Lung (tissue), 13 donors: ENCODE results near the gene HTR2C. TPM values are rescaled to one million over a fixed set of nuclear protein-coding genes. Genes with fewer than 3 reads are reported as not detected.
A peak's percentile ranks its signal among the peaks of the same experiment; 100 is the strongest.
"Not testable (repeated sequence)": the region's sequence is repeated elsewhere in the genome, so short reads cannot be mapped to it uniquely, and the experiment has no call there.

Source experiments
- ATAC-seq: fragments of 200-7000 bp; cut with Tn5 transposase; one replicate; pipeline ENCODE4 v1.9.1; 2020; ENCODE audit warnings: moderate number of reproducible peaks; ENCODE audit not compliant: insufficient read depth, low FRiP score
- DNase-seq, 3 donors: peaks; one replicate each; pipeline ENCODE4 v3.0.0-alpha.2; 2013 to 2017
- H3K27ac ChIP-seq, 2 donors: one replicate each; pipeline ENCODE4 v1.5.1; 2013; ENCODE audit warnings: mild to moderate bottlenecking in 2 of 2, moderate library complexity in 2 of 2, control low read depth in 1 of 2, inconsistent platforms in 1 of 2, low read depth in 1 of 2, low read length in 1 of 2
- H3K27me3 ChIP-seq, 3 donors: one replicate each; pipeline ENCODE4 v1.5.1; 2013; ENCODE audit warnings: low read length in 2 of 3; ENCODE audit not compliant: control insufficient read depth in 3 of 3, insufficient read depth in 3 of 3
- H3K36me3 ChIP-seq, 4 donors: one replicate each; pipeline ENCODE4 v1.5.1; 2013; ENCODE audit warnings: low read length in 4 of 4, mild to moderate bottlenecking in 1 of 4, moderate library complexity in 1 of 4; ENCODE audit not compliant: control insufficient read depth in 4 of 4, insufficient read depth in 4 of 4
- H3K4me1 ChIP-seq, 5 donors: one replicate each; pipeline ENCODE4 v1.5.1; 2013; ENCODE audit warnings: low read length in 5 of 5, mild to moderate bottlenecking in 2 of 5, moderate library complexity in 1 of 5; ENCODE audit not compliant: control insufficient read depth in 5 of 5, insufficient read depth in 5 of 5
- H3K4me3 ChIP-seq: one replicate; pipeline ENCODE4 v1.5.1; 2013; ENCODE audit warnings: mild to moderate bottlenecking, control low read depth, moderate library complexity
- H3K9ac ChIP-seq, 2 donors: one replicate each; pipeline ENCODE4 v1.5.1; 2013; ENCODE audit warnings: low read length in 2 of 2, control low read depth in 1 of 2; ENCODE audit not compliant: insufficient read depth in 1 of 2
- H3K9me3 ChIP-seq, 4 donors: one replicate each; pipeline ENCODE4 v1.5.1; 2013; ENCODE audit warnings: low read length in 3 of 4, mild to moderate bottlenecking in 1 of 4, moderate library complexity in 1 of 4; ENCODE audit not compliant: control insufficient read depth in 4 of 4, insufficient read depth in 3 of 4
- CTCF ChIP-seq: IDR thresholded peaks from 2 replicates; pipeline ENCODE4 v1.5.1; 2012; ENCODE audit warnings: mild to moderate bottlenecking; ENCODE audit errors: control extremely low read depth, extremely low read depth
- WGBS, 2 donors: extraction: QIAGEN DNeasy Blood & Tissue Kit; methylation state at CpG; one replicate each; pipeline ENCODE4 v1.1.7; 2013; 5-methylcytosine and 5-hydroxymethylcytosine counted together
- polyA plus RNA-seq, 2 donors: library from polyadenylated mRNA; stranded (reverse); fragments of 200-250 nt; gene quantifications; one replicate each; pipeline ENCODE4 v1.2.1, GENCODE V29; 2013
- small RNA-seq: library from RNA; depleted of rRNA; stranded (forward); fragments of <200 nt; gene quantifications from one replicate; pipeline ENCODE3, GENCODE V24; 2014; ENCODE audit warnings: low replicate concordance
- total RNA-seq, 2 donors: library from RNA; depleted of rRNA in 1 of 2; stranded (reverse); fragments of >200 nt in 1 of 2; gene quantifications; one replicate each; pipeline ENCODE4 v1.2.1, GENCODE V29; 2014 to 2021
- donor health status: control.
- donor health status: control.
- donor health status: Bipolar disorder and iron deficiency.
- donor health status: healthy.
- donor health status: DM: yes; HTN: yes; CAD: no.

The HTR2C gene
- total and polyA plus RNA-seq, 4 donors: 0.23 TPM; not detected in 3

- Histone ChIP-seq H3K9ac (no peak overlapping the region), H3K9me3 (peaks cover 0 to 9% (median 4%) of the 10 kb centered on the region in 4 donors), H3K4me1 (no peaks in the 10 kb centered on the region), H3K27ac (no peak overlapping the region), H3K4me3 (no peak overlapping the region), H3K27me3 (peaks cover 0 to 26% (median 7%) of the 10 kb centered on the region in 3 donors), H3K36me3 (no peaks in the 10 kb centered on the region)
- no peak for TF ChIP-seq CTCF
- DNase-seq (no peak), ATAC-seq (no peak)
- 70 to 90% methylated on average over 1 of the region's 1 CpG for WGBS, 2 donors
Observed at GRCh38 chrX:114932550-114932949, 348.7 kb downstream of the HTR2C start.

DNA sequence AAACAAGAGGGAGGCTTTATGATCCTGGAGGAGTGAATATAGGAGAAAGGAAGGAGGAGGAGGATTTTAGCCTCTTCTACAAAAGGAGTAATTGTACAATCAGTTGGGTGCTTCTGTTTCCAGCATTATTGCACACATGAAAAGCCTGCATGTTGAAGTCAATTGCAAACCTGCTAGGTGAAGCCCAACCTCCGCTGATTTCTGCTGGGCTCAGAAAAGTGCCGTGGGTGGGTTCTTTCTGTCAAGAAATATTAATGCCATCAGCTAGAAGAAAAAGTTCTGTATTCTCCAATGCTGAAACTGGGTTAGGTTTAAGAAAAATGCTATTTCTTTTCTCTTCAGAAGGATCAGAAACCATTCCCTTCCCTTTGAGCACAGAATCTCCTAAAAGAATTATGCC is 349.4 kb downstream of the HTR2C start:
- not testable (repeated sequence) for H3K4me3 ChIP-seq, H3K36me3 ChIP-seq, DNase-seq, H3K9ac ChIP-seq, H3K4me1 ChIP-seq, ATAC-seq, H3K9me3 ChIP-seq, H3K27ac ChIP-seq
- H3K27me3 ChIP-seq: peaks cover 0 to 22% (median 6%) of the 10 kb centered on the region in 3 donors
- 70 to 78% methylated on average over 2 of the region's 2 CpGs for WGBS, 2 donors

- H3K9me3 ChIP-seq, H3K27me3 ChIP-seq, H3K27ac ChIP-seq, H3K9ac ChIP-seq, H3K36me3 ChIP-seq, H3K4me3 ChIP-seq, ATAC-seq, DNase-seq, H3K4me1 ChIP-seq: not testable (repeated sequence)
- WGBS, 2 donors: 92% methylated on average over 3 of the region's 3 CpGs
Observed at GRCh38 chrX:114937090-114937489, 353.2 kb downstream of the HTR2C start.

- no peak for ATAC-seq
- no peak for DNase-seq
- 80 to 85% methylated on average over 2 of the region's 2 CpGs for WGBS, 2 donors
- Histone ChIP-seq H3K27ac (no peak overlapping the region), H3K4me1 (peaks cover 0 to 1% (median 0%) of the 10 kb centered on the region in 5 donors), H3K9me3 (no peaks in the 10 kb centered on the region), H3K36me3 (no peaks in the 10 kb centered on the region), H3K27me3 (peaks cover 0 to 32% (median 2%) of the 10 kb centered on the region in 3 donors), H3K9ac (no peak overlapping the region), H3K4me3 (no peak overlapping the region)
- TF ChIP-seq CTCF: no peak
Observed at GRCh38 chrX:114952696-114953095, 368.8 kb downstream of the HTR2C start.

Small RNAs within 50 kb of the gene (small RNA-seq; reads per million reads assigned to genes)
- not detected for gene AL355812.1
- not detected for gene MIR1264
- 0.25 reads per million, percentile 23 among the genes with 10 or more reads in this experiment for gene MIR1298
- not detected for gene MIR1911
- gene MIR1912: not detected
- gene MIR448: not detected
- gene MIR764: not detected
- gene SNORA35: not detected
